ENCODE data around the gene CDH13. TPM values are rescaled to one million over a fixed set of nuclear protein-coding genes. Genes with fewer than 3 reads are reported as not detected.

The CDH13 gene
- total RNA-seq, 2 experiments from 2014 or later: not detected

GRCh38 chr16:83692224-83692623 is 1065.5 kb downstream of the CDH13 start:
- Mint-ChIP-seq H3K27ac (no peak overlapping the region), H3K36me3 (ENCODE audit: low read depth) (no peaks in the 10 kb centered on the region), H3K27me3 (peaks cover 12% of the 10 kb centered on the region), H3K9me3 (ENCODE audit: low read depth) (no peaks in the 10 kb centered on the region), H3K4me1 (peaks cover 6% of the 10 kb centered on the region), H3K4me3 (no peak overlapping the region)
- intact Hi-C loops (cut with DNase I, micrococcal nuclease): no loop called here
- ATAC-seq (no peak), DNase-seq (no peak)
- ChIA-PET CTCF (no interaction called here), POLR2A (no interaction called here)

- Mint-ChIP-seq H3K4me3 (no peak overlapping the region), H3K4me1 (no peaks in the 10 kb centered on the region), H3K9me3 (ENCODE audit: low read depth) (no peaks in the 10 kb centered on the region), H3K27ac (no peak overlapping the region), H3K36me3 (ENCODE audit: low read depth) (no peaks in the 10 kb centered on the region), H3K27me3 (peaks cover 7% of the 10 kb centered on the region)
- DNase-seq: no peak
- POLR2A ChIA-PET: no interaction called here
- intact Hi-C loops (cut with DNase I, micrococcal nuclease): no loop called here
- no peak for ATAC-seq
- CTCF ChIA-PET: no interaction called here
Observed at GRCh38 chr16:83698964-83699363, 1072.2 kb downstream of the CDH13 start.

- H3K36me3 Mint-ChIP-seq (ENCODE audit: low read depth): no peaks in the 10 kb centered on the region
- no peaks in the 10 kb centered on the region for H3K9me3 Mint-ChIP-seq (ENCODE audit: low read depth)
- H3K27ac Mint-ChIP-seq: no peak overlapping the region
- ATAC-seq: no peak
- no peaks in the 10 kb centered on the region for H3K4me1 Mint-ChIP-seq
- no peak overlapping the region for H3K4me3 Mint-ChIP-seq
- no peak for DNase-seq
- intact Hi-C loops (cut with DNase I, micrococcal nuclease): no loop called here
- POLR2A ChIA-PET: no interaction called here
- peaks cover 7% of the 10 kb centered on the region for H3K27me3 Mint-ChIP-seq
- CTCF ChIA-PET: no interaction called here
Observed at GRCh38 chr16:83699817-83700216, 1073.0 kb downstream of the CDH13 start.

- peaks cover 7% of the 10 kb centered on the region for H3K27me3 Mint-ChIP-seq
Observed at GRCh38 chr16:83700918-83701317, 1074.1 kb downstream of the CDH13 start.

GRCh38 chr16:83701494-83701893 is 1074.7 kb downstream of the CDH13 start:
- ATAC-seq: no peak
- no peak overlapping the region for H3K27ac Mint-ChIP-seq
- CTCF ChIA-PET: no interaction called here

More at GRCh38 chr16:83700918-83701317, 1074.1 kb downstream of the CDH13 start:
- Mint-ChIP-seq H3K36me3 (ENCODE audit: low read depth) (no peaks in the 10 kb centered on the region), H3K4me1 (no peaks in the 10 kb centered on the region), H3K4me3 (no peak overlapping the region), H3K27ac (no peak overlapping the region), H3K9me3 (ENCODE audit: low read depth) (no peaks in the 10 kb centered on the region)
- no peak for DNase-seq
- intact Hi-C loops (cut with DNase I, micrococcal nuclease): no loop called here
- no peak for ATAC-seq
- POLR2A ChIA-PET: no interaction called here
- CTCF ChIA-PET: no interaction called here

GRCh38 chr16:83704656-83705055 is 1077.9 kb downstream of the CDH13 start:
- no peak for ATAC-seq
- Mint-ChIP-seq H3K27me3 (peaks cover 5% of the 10 kb centered on the region), H3K36me3 (ENCODE audit: low read depth) (no peaks in the 10 kb centered on the region), H3K4me3 (no peak overlapping the region), H3K9me3 (ENCODE audit: low read depth) (no peaks in the 10 kb centered on the region), H3K27ac (no peak overlapping the region), H3K4me1 (no peaks in the 10 kb centered on the region)
- intact Hi-C loops (cut with DNase I, micrococcal nuclease): no loop called here
- ChIA-PET CTCF (no interaction called here), POLR2A (no interaction called here)
- DNase-seq: no peak

More at GRCh38 chr16:83701494-83701893, 1074.7 kb downstream of the CDH13 start:
- H3K4me3 Mint-ChIP-seq: no peak overlapping the region
- no peaks in the 10 kb centered on the region for H3K36me3 Mint-ChIP-seq (ENCODE audit: low read depth)
- no peaks in the 10 kb centered on the region for H3K4me1 Mint-ChIP-seq
- peak; percentile 55 for DNase-seq
- POLR2A ChIA-PET: no interaction called here
- H3K27me3 Mint-ChIP-seq: peaks cover 7% of the 10 kb centered on the region
- H3K9me3 Mint-ChIP-seq (ENCODE audit: low read depth): no peaks in the 10 kb centered on the region
- intact Hi-C loops (cut with DNase I, micrococcal nuclease): no loop called here

- DNase-seq (no peak), ATAC-seq (no peak)
- ChIA-PET CTCF (no interaction called here), POLR2A (no interaction called here)
- H3K27ac Mint-ChIP-seq: no peak overlapping the region
- H3K27me3 Mint-ChIP-seq: peaks cover 5% of the 10 kb centered on the region
- no peaks in the 10 kb centered on the region for H3K36me3 Mint-ChIP-seq (ENCODE audit: low read depth)
- H3K9me3 Mint-ChIP-seq (ENCODE audit: low read depth): no peaks in the 10 kb centered on the region
- H3K4me1 Mint-ChIP-seq: no peaks in the 10 kb centered on the region
- H3K4me3 Mint-ChIP-seq: no peak overlapping the region
- intact Hi-C loops (cut with DNase I, micrococcal nuclease): no loop called here
Observed at GRCh38 chr16:83705856-83706255, 1079.1 kb downstream of the CDH13 start.

- H3K4me1 Mint-ChIP-seq: no peaks in the 10 kb centered on the region
- H3K9me3 Mint-ChIP-seq (ENCODE audit: low read depth): no peaks in the 10 kb centered on the region
- DNase-seq (no peak), ATAC-seq (no peak)
- no peak overlapping the region for H3K27ac Mint-ChIP-seq
- ChIA-PET CTCF (no interaction called here), POLR2A (no interaction called here)
- H3K36me3 Mint-ChIP-seq (ENCODE audit: low read depth): no peaks in the 10 kb centered on the region
- H3K4me3 Mint-ChIP-seq: no peak overlapping the region
- peaks cover 5% of the 10 kb centered on the region for H3K27me3 Mint-ChIP-seq
- intact Hi-C loops (cut with DNase I, micrococcal nuclease): no loop called here
Observed at GRCh38 chr16:83706394-83706793, 1079.6 kb downstream of the CDH13 start.

- Mint-ChIP-seq H3K27ac (no peak overlapping the region), H3K4me1 (no peaks in the 10 kb centered on the region), H3K4me3 (no peak overlapping the region), H3K9me3 (ENCODE audit: low read depth) (no peaks in the 10 kb centered on the region), H3K36me3 (ENCODE audit: low read depth) (no peaks in the 10 kb centered on the region), H3K27me3 (no peaks in the 10 kb centered on the region)
- POLR2A ChIA-PET: no interaction called here
- ATAC-seq (no peak), DNase-seq (no peak)
- CTCF ChIA-PET: no interaction called here
- intact Hi-C loops (cut with DNase I, micrococcal nuclease): no loop called here
Observed at GRCh38 chr16:83711069-83711468, 1084.3 kb downstream of the CDH13 start.

- H3K27ac Mint-ChIP-seq: no peak overlapping the region
Observed at GRCh38 chr16:83713597-83713996, 1086.8 kb downstream of the CDH13 start.

GRCh38 chr16:83714286-83714685 is 1087.5 kb downstream of the CDH13 start:
- no peak overlapping the region for H3K27ac Mint-ChIP-seq
- DNase-seq (no peak), ATAC-seq (no peak)
- no peaks in the 10 kb centered on the region for H3K4me1 Mint-ChIP-seq
- no peaks in the 10 kb centered on the region for H3K36me3 Mint-ChIP-seq (ENCODE audit: low read depth)
- H3K9me3 Mint-ChIP-seq (ENCODE audit: low read depth): no peaks in the 10 kb centered on the region
- H3K4me3 Mint-ChIP-seq: no peak overlapping the region
- H3K27me3 Mint-ChIP-seq: no peaks in the 10 kb centered on the region
- ChIA-PET CTCF (no interaction called here), POLR2A (no interaction called here)
- intact Hi-C loops (cut with DNase I, micrococcal nuclease): no loop called here

More at GRCh38 chr16:83713597-83713996, 1086.8 kb downstream of the CDH13 start:
- intact Hi-C loops (cut with DNase I, micrococcal nuclease): no loop called here
- Mint-ChIP-seq H3K4me3 (no peak overlapping the region), H3K9me3 (ENCODE audit: low read depth) (no peaks in the 10 kb centered on the region), H3K4me1 (no peaks in the 10 kb centered on the region), H3K36me3 (ENCODE audit: low read depth) (no peaks in the 10 kb centered on the region), H3K27me3 (no peaks in the 10 kb centered on the region)
- no peak for ATAC-seq
- ChIA-PET POLR2A (no interaction called here), CTCF (no interaction called here)
- DNase-seq: no peak

GRCh38 chr16:83715217-83715920 is 1088.6 kb downstream of the CDH13 start:
- DNase-seq: no peak
- no peak for ATAC-seq
- Mint-ChIP-seq H3K4me3 (no peak overlapping the region), H3K27me3 (peaks cover 4% of the 10 kb centered on the region), H3K4me1 (no peaks in the 10 kb centered on the region), H3K27ac (no peak overlapping the region), H3K36me3 (ENCODE audit: low read depth) (no peaks in the 10 kb centered on the region), H3K9me3 (ENCODE audit: low read depth) (no peaks in the 10 kb centered on the region)
- CTCF ChIA-PET: no interaction called here
- POLR2A ChIA-PET: no interaction called here
- intact Hi-C loops (cut with DNase I, micrococcal nuclease): no loop called here

- CTCF ChIA-PET: no interaction called here
- POLR2A ChIA-PET: no interaction called here
- Mint-ChIP-seq H3K4me3 (no peak overlapping the region), H3K27ac (no peak overlapping the region), H3K4me1 (no peaks in the 10 kb centered on the region), H3K36me3 (ENCODE audit: low read depth) (no peaks in the 10 kb centered on the region), H3K9me3 (ENCODE audit: low read depth) (no peaks in the 10 kb centered on the region), H3K27me3 (peaks cover 4% of the 10 kb centered on the region)
- intact Hi-C loops (cut with DNase I, micrococcal nuclease): no loop called here
- DNase-seq (no peak), ATAC-seq (no peak)
Observed at GRCh38 chr16:83717308-83717707, 1090.5 kb downstream of the CDH13 start.
